Measurements from ENCODE around the gene RIPOR3. TPM values are rescaled to one million over a fixed set of nuclear protein-coding genes. Genes with fewer than 3 reads are reported as not detected.

The RIPOR3 gene
- total RNA-seq, 1 donor from 2014 or later = 5.1 TPM

GRCh38 chr20:50611128-50611810, 80.1 kb downstream of the RIPOR3 start:
- peaks cover 3% of the 10 kb centered on the region for H3K4me1 Mint-ChIP-seq (ENCODE audit: unreplicated experiment)

GRCh38 chr20:50610212-50610718, 81.1 kb downstream of the RIPOR3 start:
- no peak for TF ChIP-seq CTCF (conservative IDR thresholded peaks at IDR 0.05)
- no peaks in the 10 kb centered on the region for H3K27me3 Mint-ChIP-seq
- no peak overlapping the region for H3K27ac Mint-ChIP-seq
- H3K36me3 Mint-ChIP-seq = no peaks in the 10 kb centered on the region
- DNase-seq (ENCODE audit: extremely low spot score, unreplicated experiment) = no peak
- no peaks in the 10 kb centered on the region for H3K9me3 Mint-ChIP-seq
- H3K4me3 Mint-ChIP-seq = no peak overlapping the region
- H3K4me1 Mint-ChIP-seq (ENCODE audit: unreplicated experiment) = peaks cover 3% of the 10 kb centered on the region

More at GRCh38 chr20:50611128-50611810, 80.1 kb downstream of the RIPOR3 start:
- DNase-seq (ENCODE audit: extremely low spot score, unreplicated experiment) = no peak
- Mint-ChIP-seq H3K4me3 (no peak overlapping the region), H3K27me3 (no peaks in the 10 kb centered on the region), H3K9me3 (no peaks in the 10 kb centered on the region), H3K36me3 (no peaks in the 10 kb centered on the region), H3K27ac (no peak overlapping the region)
- TF ChIP-seq CTCF (conservative IDR thresholded peaks at IDR 0.05) = no peak

- H3K9me3 Mint-ChIP-seq = no peaks in the 10 kb centered on the region
- DNase-seq (ENCODE audit: extremely low spot score, unreplicated experiment) = no peak
- H3K4me3 Mint-ChIP-seq = no peak overlapping the region
- no peak for TF ChIP-seq CTCF (conservative IDR thresholded peaks at IDR 0.05)
- H3K4me1 Mint-ChIP-seq (ENCODE audit: unreplicated experiment) = peaks cover 3% of the 10 kb centered on the region
- no peak overlapping the region for H3K27ac Mint-ChIP-seq
- no peaks in the 10 kb centered on the region for H3K27me3 Mint-ChIP-seq
- no peaks in the 10 kb centered on the region for H3K36me3 Mint-ChIP-seq
Measured at GRCh38 chr20:50609438-50609989, 81.8 kb downstream of the RIPOR3 start.

GRCh38 chr20:50608750-50609104, 82.6 kb downstream of the RIPOR3 start:
- Mint-ChIP-seq H3K36me3 (no peaks in the 10 kb centered on the region), H3K4me1 (ENCODE audit: unreplicated experiment) (peaks cover 3% of the 10 kb centered on the region), H3K27ac (no peak overlapping the region), H3K9me3 (no peaks in the 10 kb centered on the region), H3K27me3 (no peaks in the 10 kb centered on the region), H3K4me3 (no peak overlapping the region)
- no peak for TF ChIP-seq CTCF (conservative IDR thresholded peaks at IDR 0.05)
- no peak for DNase-seq (ENCODE audit: extremely low spot score, unreplicated experiment)

- TF ChIP-seq CTCF (conservative IDR thresholded peaks at IDR 0.05) = no peak
- H3K27ac Mint-ChIP-seq = no peak overlapping the region
- no peak overlapping the region for H3K4me3 Mint-ChIP-seq
- peaks cover 3% of the 10 kb centered on the region for H3K4me1 Mint-ChIP-seq (ENCODE audit: unreplicated experiment)
- no peaks in the 10 kb centered on the region for H3K27me3 Mint-ChIP-seq
- H3K36me3 Mint-ChIP-seq = no peaks in the 10 kb centered on the region
- H3K9me3 Mint-ChIP-seq = no peaks in the 10 kb centered on the region
- DNase-seq (ENCODE audit: extremely low spot score, unreplicated experiment) = no peak
Measured at GRCh38 chr20:50607850-50608749, 83.2 kb downstream of the RIPOR3 start.

Data from type B pancreatic cell (in vitro differentiated cells).